A375 (cell line): ENCODE results near the gene PRXL2A. TPM values are rescaled to one million over a fixed set of nuclear protein-coding genes. Genes with fewer than 3 reads are reported as not detected.

Source experiments
- total RNA-seq: library from RNA; depleted of rRNA; stranded (reverse); fragments of >200 nt; shearing (Covaris generic); gene quantifications from 2 replicates; pipeline ENCODE4 v1.2.3, GENCODE V29; 2014; rRNA removed

The PRXL2A gene, protein sequence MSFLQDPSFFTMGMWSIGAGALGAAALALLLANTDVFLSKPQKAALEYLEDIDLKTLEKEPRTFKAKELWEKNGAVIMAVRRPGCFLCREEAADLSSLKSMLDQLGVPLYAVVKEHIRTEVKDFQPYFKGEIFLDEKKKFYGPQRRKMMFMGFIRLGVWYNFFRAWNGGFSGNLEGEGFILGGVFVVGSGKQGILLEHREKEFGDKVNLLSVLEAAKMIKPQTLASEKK
- 28.3 and 33.2 TPM in 2 replicates for total RNA-seq

DNA sequence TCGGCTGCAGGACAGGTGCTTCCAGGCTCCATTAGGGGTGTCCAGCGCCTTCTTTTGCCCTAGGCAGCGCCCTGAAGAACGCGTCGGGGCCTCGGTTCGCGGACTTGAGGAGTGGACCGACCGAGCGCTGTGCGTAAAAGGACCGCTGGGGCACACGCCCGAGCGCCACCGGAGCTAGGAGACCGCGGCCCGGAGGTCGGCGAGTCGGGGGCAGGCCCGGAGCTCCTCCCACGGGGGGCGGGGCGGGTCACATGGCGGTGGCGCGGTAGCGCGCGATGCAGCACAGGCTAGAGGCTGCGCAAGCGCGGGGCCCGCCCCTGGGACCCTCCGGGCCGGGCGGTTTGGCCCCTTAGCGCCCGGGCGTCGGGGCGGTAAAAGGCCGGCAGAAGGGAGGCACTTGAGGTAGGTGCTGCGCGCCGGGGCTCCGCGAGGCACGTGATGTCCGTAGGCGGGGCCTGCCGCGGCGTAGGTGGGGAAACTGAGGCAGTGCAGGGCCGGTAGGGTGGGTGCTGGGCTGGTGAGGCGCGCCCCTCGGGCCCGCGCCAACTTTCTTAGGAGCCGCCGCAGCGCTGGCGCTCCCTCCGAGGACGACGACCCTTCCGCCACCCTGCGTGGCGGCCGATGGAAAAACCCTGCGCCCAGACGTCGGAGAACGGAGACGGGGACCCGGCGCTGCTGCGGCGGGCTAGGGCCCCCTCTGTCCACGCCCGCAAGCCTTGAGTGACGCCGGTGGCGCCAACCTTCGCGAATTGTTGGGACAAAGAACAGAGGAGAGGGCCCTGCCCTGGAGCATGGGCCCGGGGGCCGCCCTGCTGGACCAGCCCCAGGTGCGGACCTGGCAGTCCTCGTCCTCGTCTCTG, at the start of gene PRXL2A:
Gene PRXL2A (plus strand): TSS at position 310 of the 860 bp plus-strand sequence. CDS start 11,917 bp downstream, outside the sequence.

DNA sequence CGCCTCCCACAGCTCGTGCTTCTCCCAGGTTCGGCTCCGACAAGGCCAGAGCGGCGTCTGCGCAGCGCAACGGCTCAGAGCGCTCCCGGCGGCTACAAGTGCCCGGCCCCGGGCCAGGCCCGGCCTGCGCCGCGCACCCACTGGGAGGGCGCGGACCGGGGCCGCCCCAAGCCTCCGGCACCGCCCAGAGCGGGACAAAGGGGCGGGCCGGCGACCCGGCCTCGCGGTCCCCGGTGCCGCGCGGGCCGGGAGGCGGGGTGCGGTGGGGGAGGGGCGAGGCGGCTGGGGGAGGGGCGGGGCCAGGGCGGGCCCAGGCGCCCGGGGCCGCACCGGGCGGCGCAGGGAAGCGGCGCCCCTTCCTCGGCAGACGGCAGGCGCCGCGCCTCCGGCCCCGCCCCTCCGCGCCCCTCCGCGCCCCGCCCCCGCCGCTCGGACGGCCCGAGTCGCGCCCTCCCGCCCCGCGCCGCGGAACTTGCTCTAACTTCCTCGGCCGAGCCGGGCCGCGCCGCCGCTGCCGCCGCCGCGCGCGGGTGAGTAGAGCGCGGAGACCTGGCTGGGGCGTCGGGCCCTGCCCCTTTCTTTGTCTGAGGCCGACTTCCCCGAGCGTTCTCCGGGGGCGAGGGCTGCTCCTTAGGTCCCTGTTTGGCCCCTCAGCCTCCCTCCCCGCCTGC, 45.6 kb downstream of the PRXL2A start, which contains the start of gene TSPAN14:
Gene TSPAN14 (plus strand): TSS at position 469 of the 671 bp plus-strand sequence. CDS start 34,924 bp downstream, outside the sequence.

Other genes starting within 250 kb of the PRXL2A start
- 131 and 160 TPM in 2 replicates for gene ANXA11, start 203.0 kb upstream of the PRXL2A start, total RNA-seq
- gene MAT1A, start 118.9 kb upstream of the PRXL2A start, total RNA-seq, result 0.08 and 0.19 TPM in 2 replicates
- not detected in 2 replicates for gene DYDC1, start 51.8 kb upstream of the PRXL2A start, total RNA-seq
- not detected in 2 replicates for gene DYDC2, start 51.8 kb upstream of the PRXL2A start, total RNA-seq
- 34.0 and 35.7 TPM in 2 replicates for gene TSPAN14, start 45.8 kb downstream of the PRXL2A start, total RNA-seq
- gene SH2D4B, start 129.4 kb downstream of the PRXL2A start, total RNA-seq, result 0.03 and 0.30 TPM in 2 replicates